HG03575 (cell line): Measurements from ENCODE around the gene MT3.

Source experiments
- ATAC-seq: cut with Tn5 transposase; IDR thresholded peaks from one replicate; pipeline ENCODE4 v1.9.1; 2021; ENCODE audit not compliant: unreplicated experiment, insufficient number of reproducible peaks, low FRiP score; ENCODE audit errors: extremely low read depth

MT3 gene

DNA sequence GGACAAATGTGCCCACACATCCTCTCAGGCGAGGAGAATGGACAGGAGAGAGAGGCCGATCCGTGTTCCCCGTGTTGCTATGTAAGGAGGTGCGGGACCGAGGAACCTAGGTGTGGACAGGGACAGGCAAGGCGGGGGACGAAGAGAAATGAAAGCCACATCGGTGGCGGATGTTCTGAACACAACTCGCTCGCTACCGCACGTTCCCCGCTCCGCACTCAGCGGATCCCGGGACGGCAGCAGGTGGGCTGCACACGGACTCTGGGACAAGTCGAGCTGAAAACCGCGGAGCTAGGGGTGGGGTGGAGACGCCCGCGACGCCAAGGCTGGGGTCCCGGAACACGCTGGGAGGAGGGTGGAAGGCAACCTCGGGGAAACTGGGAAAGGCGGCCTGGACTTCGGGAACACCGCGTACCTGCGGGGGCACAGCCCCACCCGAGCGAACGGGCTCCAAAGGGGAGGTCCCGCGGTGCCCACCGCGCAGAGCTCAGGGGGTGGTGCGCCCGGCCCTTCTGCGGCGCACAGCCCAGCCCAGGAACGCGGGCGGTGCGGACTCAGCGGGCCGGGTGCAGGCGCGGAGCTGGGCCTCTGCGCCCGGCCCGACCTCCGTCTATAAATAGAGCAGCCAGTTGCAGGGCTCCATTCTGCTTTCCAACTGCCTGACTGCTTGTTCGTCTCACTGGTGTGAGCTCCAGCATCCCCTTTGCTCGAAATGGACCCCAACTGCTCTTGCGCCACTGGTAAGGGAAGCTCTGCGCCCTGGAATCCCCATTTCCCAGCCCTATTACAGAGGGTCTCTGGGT lies 36.0 kb downstream of the MT3 start, which contains the start of gene MT1E:
Gene MT1E (plus strand): TSS at position 642 of the 803 bp plus-strand sequence. CDS start 71 bp downstream, at position 713.
- no peak for ATAC-seq

DNA sequence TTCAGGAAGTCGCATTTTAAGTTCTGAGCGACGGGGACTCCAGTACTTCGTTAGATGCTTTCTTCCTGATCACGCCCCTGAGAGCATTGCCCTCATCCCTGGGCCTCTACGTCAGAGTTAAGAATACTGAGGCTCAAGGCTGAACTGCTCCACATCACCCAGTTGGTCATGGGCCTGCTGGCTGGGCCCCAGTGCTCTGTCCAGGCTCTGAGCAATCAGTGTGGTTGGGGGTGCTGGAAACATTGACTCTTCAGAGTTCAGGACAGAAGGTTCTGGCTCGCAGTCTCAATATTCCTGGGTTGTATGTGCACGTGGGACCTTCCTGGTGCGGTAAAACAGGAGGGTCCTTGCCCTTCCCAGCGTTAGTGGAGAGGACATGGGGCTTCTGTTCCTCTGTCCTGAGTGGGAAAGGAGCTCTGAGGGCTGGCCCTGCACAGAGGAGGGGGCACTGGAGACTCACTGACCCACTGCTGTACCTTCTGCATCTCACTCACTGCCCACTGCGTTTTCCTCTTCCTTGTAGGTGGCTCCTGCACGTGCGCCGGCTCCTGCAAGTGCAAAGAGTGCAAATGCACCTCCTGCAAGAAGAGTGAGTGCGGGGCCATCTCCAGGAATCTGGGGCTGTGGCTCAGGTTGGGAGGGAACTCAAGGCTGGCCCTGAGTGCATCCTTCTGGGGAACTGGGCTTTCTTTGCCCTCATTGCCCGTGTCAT lies 36.8 kb downstream of the MT3 start:
- no peak for ATAC-seq

DNA sequence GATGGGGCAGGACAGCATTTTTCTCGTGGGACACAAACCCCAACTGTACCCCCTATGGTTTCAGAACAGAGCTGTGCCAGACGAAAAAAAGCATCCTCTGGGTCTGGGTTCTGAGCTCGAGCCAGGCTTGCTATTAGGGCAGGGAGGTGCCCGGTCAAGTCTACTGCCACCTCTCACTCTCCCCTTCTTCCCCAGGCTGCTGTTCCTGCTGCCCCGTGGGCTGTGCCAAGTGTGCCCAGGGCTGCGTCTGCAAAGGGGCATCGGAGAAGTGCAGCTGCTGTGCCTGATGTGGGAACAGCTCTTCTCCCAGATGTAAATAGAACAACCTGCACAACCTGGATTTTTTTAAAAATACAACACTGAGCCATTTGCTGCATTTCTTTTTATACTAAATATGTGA lies 37.4 kb downstream of the MT3 start:
- ATAC-seq, result no peak

GRCh38 chr16:56628486-56629350 lies 39.4 kb downstream of the MT3 start:
- ATAC-seq, result no peak

GRCh38 chr16:56629531-56629930 lies 40.2 kb downstream of the MT3 start:
- no peak for ATAC-seq

- ATAC-seq, result peak; percentile 88
Observed at GRCh38 chr16:56630134-56630533, 40.8 kb downstream of the MT3 start.

DNA sequence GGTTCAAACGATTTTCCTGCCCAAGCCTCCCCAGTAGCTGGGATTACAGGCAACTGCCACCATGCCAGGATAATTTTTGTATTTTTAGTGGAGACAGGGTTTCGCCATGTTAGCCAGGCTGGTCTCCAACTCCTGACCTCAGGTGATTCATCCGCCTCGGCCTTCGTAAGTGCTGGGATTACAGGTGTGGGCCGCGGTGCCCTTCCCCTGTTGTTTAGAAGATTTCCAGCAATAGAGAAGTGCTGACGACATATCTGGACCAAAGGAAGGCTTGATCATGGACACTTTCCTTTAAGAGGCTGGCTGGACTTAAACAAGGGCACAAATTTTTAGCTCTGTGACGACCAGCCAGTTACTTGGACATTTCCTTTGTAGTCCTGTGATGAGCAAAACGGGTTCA lies 41.9 kb downstream of the MT3 start:
- ATAC-seq, result no peak

- no peak for ATAC-seq
Observed at GRCh38 chr16:56631832-56632155, 42.5 kb downstream of the MT3 start.

- no peak for ATAC-seq
Observed at GRCh38 chr16:56632156-56632847, 43.0 kb downstream of the MT3 start, which contains the start of gene MT1M. Gene MT1M (plus strand): TSS chr16:56632659. CDS start chr16:56632732, 73 bp downstream.

- no peak for ATAC-seq
Observed at GRCh38 chr16:56632848-56633365, 43.6 kb downstream of the MT3 start.

DNA sequence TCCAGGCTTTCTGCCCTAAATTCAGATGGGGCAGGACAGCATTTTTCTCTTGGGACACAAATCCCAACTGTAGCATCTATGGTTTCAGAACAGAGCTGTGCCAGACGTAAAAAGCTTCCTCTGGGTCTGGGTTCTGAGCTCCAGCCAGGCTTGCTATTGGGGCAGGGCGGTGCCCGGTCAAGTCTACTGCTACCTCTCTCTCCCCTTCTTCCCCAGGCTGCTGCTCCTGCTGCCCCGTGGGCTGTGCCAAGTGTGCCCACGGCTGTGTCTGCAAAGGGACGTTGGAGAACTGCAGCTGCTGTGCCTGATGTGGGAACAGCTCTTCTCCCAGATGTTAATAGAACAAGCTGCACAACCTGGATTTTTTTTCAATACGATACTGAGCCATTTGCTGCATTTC lies 44.2 kb downstream of the MT3 start:
- no peak for ATAC-seq

DNA sequence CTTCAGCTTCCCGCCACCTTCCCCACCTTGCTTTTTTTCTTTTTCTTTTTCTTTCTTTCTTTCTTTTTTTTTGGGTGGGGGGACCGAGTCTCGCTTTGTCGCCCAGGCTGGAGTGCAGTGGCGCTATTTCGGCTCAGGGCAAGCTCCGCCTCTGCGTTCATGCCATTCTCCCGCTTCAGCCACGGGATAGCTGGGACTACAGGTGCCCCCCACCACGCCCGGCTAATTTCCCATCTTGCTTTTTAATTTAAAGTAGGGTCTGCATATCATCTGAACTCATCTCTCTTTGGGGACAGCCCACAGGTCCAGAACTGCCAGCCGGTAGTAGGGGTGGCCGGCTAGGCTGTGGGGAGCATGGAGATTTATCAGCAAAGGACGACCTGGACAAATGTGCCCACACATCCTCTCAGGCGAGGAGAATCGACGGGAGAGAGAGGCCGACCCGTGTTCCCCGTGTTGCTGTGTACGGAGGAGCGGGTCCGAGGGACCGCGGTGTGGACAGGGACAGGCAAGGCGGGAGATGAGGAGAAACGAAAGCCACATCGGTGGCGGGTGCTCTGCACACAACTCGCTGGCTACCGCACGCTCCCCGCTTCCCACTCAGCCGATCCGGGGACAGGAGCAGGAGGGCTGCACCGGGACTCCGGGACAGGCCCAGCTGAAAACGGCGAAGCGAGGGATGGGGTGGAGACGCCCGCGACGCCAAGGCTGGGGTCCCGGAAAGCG lies 45.5 kb downstream of the MT3 start:
- no peak for ATAC-seq

DNA sequence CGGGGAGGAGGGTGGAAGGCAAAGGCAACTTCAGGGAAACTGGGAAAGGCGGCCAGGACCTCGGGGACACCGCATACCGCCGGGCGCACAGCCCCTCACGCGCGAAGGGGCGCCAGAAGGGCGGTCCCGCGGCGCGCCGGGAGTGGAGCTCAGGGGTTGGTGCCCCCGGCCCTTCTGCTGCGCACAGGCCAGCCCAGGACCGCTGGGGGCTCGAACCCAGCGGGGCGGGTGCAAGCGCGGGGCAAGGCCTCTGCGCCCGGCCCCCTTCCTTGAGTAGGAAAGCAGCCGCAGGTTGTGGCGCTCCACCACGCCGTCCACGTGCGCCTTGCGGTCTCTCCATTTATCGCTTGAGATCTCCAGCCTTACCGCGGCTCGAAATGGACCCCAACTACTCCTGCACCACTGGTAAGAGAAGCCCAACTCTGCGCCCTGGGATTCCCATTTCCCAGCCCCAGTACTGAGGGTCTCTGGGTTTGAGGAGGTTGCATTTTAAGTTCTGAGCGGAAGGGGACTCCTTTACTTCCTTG lies 46.2 kb downstream of the MT3 start:
- no peak for ATAC-seq

DNA sequence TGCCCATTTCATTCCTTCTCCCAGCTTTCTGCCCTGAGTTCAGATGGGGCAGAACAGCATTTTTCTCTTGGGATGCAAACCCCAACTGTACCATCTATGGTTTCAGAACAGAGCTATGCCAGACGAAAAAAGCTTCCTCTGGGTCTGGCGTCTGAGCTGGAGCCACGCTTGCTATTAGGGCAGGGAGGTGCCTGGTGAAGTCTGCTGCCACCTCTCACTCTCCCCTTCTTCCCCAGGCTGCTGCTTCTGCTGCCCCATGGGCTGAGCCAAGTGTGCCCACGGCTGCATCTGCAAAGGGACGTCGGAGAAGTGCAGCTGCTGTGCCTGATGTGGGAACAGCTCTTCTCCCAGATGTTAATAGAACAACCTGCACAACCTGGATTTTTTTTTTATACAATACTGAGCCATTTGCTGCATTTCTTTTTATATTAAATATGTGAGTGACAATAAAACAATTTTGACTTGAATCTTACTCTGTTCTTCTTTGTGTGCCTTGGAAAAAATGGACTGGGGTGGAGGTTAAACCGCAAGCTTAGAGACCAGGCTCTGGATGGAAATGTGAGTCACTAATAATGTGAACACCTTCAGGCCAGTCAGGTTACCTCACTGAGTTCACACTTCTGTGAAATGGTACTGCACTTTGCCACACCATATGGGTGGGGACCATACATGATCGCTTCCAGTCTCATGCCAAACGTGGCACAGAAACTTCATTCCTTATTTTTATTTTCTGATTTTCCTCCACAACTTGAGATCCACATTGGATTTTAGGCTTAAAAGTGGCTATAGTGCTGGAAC lies 47.5 kb downstream of the MT3 start:
- ATAC-seq, result no peak

- no peak for ATAC-seq
Observed at GRCh38 chr16:56637814-56638750, 48.8 kb downstream of the MT3 start, which contains the start of gene MT1A. Gene MT1A (plus strand): TSS chr16:56638666. CDS start chr16:56638739, 73 bp downstream.

- ATAC-seq, result no peak
Observed at GRCh38 chr16:56639045-56639444, 49.7 kb downstream of the MT3 start.
